Measurements from ENCODE around the gene GRIN3B. TPM values are rescaled to one million over a fixed set of nuclear protein-coding genes. Genes with fewer than 3 reads are reported as not detected.
A peak's percentile ranks its signal among the peaks of the same experiment; 100 is the strongest.
"Not testable (repeated sequence)": the region's sequence is repeated elsewhere in the genome, so short reads cannot be mapped to it uniquely, and the experiment has no call there.

The GRIN3B gene
- total RNA-seq, 6 donors from 2014 or later, result 0.06 to 18.9 (median 5.6) TPM

DNA sequence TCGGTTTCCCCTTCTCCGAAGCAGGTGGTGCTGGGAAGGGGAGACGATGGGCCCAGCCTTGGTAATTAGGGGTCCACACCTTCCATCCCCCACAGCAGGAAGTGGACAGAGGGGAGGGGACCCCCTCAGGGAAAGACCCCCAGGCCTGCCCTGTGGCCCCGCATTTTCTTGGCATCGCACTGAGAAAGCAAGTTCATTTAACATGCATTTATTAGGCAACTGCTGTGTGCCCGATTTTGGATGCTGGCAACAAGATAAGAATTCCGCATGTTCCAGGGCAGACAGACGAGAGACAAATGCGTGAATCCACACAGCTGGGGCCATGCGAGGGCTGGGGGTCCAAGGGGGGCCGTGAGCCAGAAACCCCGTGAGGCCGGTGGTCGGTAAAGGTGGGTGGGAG lies 45.9 kb upstream of the GRIN3B start:
- 87 to 92% methylated on average over 11 to 14 of the region's 14 CpGs for WGBS, 2 donors
- Histone ChIP-seq H3K27ac (no peak overlapping the region), H3K4me3 (no peak overlapping the region)

DNA sequence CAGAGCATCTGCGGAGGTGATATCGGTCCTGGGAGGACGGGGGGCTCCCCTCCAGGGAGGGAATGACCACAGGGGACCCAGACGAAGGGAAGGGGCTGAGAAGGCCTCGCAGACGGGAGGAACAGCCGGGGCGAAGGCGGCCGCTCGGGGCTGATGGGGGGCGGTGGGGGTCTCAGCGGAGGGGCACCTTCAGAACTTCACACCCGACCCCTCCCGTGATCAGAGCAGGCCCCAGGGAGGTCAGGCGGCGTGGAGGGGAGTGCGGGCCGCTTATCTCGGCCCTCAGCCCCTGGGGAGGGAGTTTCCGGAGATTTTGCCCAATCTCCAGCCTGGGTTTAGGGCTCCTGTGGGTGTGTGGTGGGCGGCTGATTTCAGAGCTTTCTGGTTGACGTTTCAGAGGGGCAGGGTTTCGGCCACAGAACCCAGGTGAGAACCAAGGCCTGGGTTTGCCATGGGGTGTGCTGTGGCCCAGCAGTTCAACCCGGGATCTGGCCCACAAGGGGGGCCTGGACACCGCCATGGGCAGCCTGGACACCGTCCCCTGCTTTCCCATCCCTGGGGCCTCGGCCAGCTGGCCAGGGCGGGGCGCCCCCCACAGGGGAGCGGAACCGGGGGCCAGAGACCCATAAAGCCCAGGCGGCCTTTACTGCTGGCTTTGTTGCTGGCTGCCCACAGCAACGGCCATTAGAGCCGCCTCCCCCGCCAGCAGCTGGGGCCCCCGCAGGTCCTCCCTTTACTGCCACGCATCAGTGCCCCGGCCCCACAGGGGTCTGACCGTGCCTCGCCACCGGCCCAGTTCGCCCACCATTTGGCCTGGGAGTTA lies 45.3 kb upstream of the GRIN3B start:
- Histone ChIP-seq H3K4me3 (no peak overlapping the region), H3K9me3 (no peaks in the 10 kb centered on the region), H3K36me3 (peaks cover 0 to 2% (median 0%) of the 10 kb centered on the region in 4 donors), H3K27me3 (no peaks in the 10 kb centered on the region), H3K27ac (no peak overlapping the region), H3K4me1 (peaks cover 17 to 29% (median 25%) of the 10 kb centered on the region in 4 donors)
- 86 to 87% methylated on average over 20 to 23 of the region's 43 CpGs for WGBS, 2 donors
- TF ChIP-seq EP300 (IDR thresholded peaks at IDR 0.05), result no peak
- TF ChIP-seq POLR2A (IDR thresholded peaks at IDR 0.05), result no peak
- TF ChIP-seq, protein P1, sequence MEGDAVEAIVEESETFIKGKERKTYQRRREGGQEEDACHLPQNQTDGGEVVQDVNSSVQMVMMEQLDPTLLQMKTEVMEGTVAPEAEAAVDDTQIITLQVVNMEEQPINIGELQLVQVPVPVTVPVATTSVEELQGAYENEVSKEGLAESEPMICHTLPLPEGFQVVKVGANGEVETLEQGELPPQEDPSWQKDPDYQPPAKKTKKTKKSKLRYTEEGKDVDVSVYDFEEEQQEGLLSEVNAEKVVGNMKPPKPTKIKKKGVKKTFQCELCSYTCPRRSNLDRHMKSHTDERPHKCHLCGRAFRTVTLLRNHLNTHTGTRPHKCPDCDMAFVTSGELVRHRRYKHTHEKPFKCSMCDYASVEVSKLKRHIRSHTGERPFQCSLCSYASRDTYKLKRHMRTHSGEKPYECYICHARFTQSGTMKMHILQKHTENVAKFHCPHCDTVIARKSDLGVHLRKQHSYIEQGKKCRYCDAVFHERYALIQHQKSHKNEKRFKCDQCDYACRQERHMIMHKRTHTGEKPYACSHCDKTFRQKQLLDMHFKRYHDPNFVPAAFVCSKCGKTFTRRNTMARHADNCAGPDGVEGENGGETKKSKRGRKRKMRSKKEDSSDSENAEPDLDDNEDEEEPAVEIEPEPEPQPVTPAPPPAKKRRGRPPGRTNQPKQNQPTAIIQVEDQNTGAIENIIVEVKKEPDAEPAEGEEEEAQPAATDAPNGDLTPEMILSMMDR (IDR thresholded peaks at IDR 0.05), result no peak
- TF ChIP-seq POLR2AphosphoS5 (IDR thresholded peaks at IDR 0.05), result no peak
- peak in 1 of 2 donors; percentile 76 for DNase-seq
- no peak for ATAC-seq (ENCODE audit: low FRiP score in 2 of 2)

More for the DNA sequence above, 45.9 kb upstream of the GRIN3B start:
- no peak for TF ChIP-seq POLR2AphosphoS5 (IDR thresholded peaks at IDR 0.05)
- TF ChIP-seq, protein P1 (IDR thresholded peaks at IDR 0.05), result no peak
- no peak for TF ChIP-seq EP300 (IDR thresholded peaks at IDR 0.05)
- TF ChIP-seq POLR2A (IDR thresholded peaks at IDR 0.05), result no peak
- no peak for ATAC-seq (ENCODE audit: low FRiP score in 2 of 2)
- Histone ChIP-seq H3K36me3 (no peaks in the 10 kb centered on the region), H3K27me3 (no peaks in the 10 kb centered on the region), H3K4me1 (peaks cover 17 to 29% (median 25%) of the 10 kb centered on the region in 4 donors), H3K9me3 (no peaks in the 10 kb centered on the region)
- DNase-seq, result no peak

DNA sequence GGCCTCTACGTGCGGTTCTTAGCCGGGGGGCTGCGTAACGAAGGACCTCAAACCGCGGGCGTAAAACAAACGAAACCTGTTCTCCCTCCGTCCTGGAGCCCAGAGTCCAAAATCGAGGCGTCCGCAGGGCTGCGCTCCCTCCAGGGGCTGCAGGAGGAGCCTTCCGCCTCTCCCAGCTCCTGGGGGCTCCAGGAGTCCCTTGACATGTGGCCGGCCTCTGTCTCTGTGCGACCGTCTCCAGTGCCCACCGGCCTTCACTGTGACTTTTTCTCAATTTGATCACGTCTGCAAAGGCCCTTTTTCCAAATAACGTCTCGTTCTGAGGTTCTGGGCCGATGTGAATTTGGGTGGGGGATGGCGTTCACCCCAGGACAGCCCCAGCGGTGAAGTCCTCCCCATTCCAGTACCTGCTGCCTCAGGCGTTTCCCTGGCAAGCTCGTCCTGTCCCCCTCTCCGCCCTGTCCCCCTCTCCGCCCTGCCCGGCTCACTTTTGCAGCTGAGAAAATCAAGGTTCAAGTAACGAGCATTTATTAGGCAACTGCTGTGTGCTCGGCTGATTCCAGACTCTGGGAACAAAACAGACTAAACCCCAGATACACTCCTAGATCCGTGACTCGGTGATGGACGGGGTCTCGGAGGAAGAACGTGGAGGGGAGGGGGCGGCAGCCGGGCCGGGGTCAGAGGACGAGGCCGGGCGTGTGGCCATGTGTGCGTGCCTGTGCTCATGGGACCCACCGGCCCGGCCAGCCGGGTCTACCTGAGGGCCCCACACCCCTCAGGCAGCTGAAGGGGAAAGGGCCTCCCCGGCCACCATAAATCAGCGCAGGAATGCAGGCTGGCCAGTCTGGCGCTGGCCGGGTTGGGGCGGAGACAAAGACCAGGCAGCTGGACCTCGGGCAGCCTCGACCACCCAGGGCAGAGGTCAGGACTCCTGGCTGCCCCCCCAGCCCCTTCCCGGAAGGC lies 44.1 kb upstream of the GRIN3B start:
- no peak for TF ChIP-seq POLR2AphosphoS5 (IDR thresholded peaks at IDR 0.05)
- no peak for TF ChIP-seq EP300 (IDR thresholded peaks at IDR 0.05)
- TF ChIP-seq, protein P1 (IDR thresholded peaks at IDR 0.05), result no peak
- no peak for TF ChIP-seq POLR2A (IDR thresholded peaks at IDR 0.05)
- H3K27me3 ChIP-seq, result no peaks in the 10 kb centered on the region
- H3K4me3 ChIP-seq, result no peak overlapping the region
- ATAC-seq (ENCODE audit: low FRiP score in 2 of 2) (no peak), DNase-seq (peak in 1 of 2 donors; percentile 76)
- H3K9me3 ChIP-seq, result no peaks in the 10 kb centered on the region
- 88 to 94% methylated on average over 38 to 52 of the region's 55 CpGs for WGBS, 2 donors
- peaks cover 0 to 13% (median 2%) of the 10 kb centered on the region in 4 donors for H3K36me3 ChIP-seq
- peaks cover 17 to 31% (median 30%) of the 10 kb centered on the region in 4 donors for H3K4me1 ChIP-seq
- H3K27ac ChIP-seq, result no peak overlapping the region

DNA sequence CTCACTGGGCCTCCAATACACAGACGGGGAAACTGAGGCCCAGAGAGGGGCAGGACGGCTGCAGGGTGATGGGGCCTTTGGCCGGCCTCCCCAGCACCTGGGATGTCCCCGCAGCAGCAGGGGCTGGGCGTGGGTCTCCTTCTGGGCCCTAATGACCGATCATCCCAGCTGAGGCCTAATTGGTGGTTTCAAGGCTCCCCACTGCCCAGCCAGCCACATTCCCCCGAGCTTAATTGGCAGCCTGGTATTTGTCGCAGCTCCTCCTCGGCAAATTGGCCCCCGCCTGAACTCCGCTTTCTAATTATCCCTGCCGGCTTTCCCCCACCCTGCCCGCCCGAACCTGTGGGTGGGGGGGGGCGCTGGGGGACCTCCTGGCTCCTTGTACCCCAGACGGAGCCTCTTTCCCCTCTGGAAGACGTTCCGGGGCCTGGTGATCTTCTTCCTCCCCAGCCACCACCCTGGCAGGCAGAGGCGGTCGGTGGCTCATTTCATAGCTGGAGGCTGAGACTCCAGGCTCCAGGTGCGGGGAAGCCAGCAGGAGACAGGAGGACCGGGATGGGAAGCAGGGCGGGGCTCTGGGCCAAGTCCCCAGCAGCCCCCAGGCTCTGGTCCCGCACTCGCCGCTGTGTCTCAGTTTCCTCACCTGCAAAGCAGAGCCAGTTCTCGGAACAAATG lies 43.3 kb upstream of the GRIN3B start:
- H3K4me1 ChIP-seq, result peaks cover 18 to 38% (median 35%) of the 10 kb centered on the region in 4 donors
- H3K27ac ChIP-seq, result no peak overlapping the region
- no peak for DNase-seq
- no peak overlapping the region for H3K4me3 ChIP-seq
- H3K27me3 ChIP-seq, result no peaks in the 10 kb centered on the region
- 77 to 81% methylated on average over 9 to 26 of the region's 27 CpGs for WGBS, 2 donors
- H3K9me3 ChIP-seq, result no peaks in the 10 kb centered on the region
- ATAC-seq (ENCODE audit: low FRiP score in 2 of 2), result no peak
- H3K36me3 ChIP-seq, result peaks cover 0 to 15% (median 2%) of the 10 kb centered on the region in 4 donors
- TF ChIP-seq POLR2AphosphoS5 (IDR thresholded peaks at IDR 0.05) (no peak), POLR2A (IDR thresholded peaks at IDR 0.05) (no peak)
- TF ChIP-seq, protein P1 (IDR thresholded peaks at IDR 0.05), result no peak

DNA sequence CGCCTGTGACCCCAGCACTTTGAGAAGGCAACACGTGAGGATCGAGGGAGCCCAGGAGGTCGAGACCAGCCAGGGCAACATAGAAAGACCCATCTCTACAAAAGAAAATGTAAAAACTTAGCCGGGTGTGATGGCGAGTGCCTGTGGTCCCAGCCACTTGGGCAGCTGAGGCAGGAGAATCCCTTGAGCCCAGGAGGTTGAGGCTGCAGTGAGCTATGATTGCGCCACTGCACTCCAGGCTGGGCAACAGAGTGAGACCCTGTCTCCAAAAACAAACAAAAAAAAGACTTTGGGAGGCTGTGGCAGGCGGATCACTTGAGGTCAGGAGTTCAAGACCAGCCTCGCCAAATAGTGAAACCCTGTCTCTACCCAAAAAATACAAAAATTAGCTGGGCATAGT lies 42.6 kb upstream of the GRIN3B start:
- 90 to 95% methylated on average over 9 of the region's 9 CpGs for WGBS, 2 donors
- not testable (repeated sequence) for H3K27me3 ChIP-seq; ATAC-seq (ENCODE audit: low FRiP score in 2 of 2); H3K9me3 ChIP-seq; DNase-seq; H3K4me3 ChIP-seq; H3K27ac ChIP-seq
- H3K4me1 ChIP-seq, result peaks cover 20 to 41% (median 32%) of the 10 kb centered on the region in 4 donors
- H3K36me3 ChIP-seq, result peaks cover 0 to 15% (median 2%) of the 10 kb centered on the region in 4 donors
